Stimulated activated naive CD4-positive, alpha-beta T cell (primary cell): ENCODE results near the gene RMDN2.
A peak's percentile ranks its signal among the peaks of the same experiment; 100 is the strongest.

ENCODE experiments used
- DNase-seq, 6 experiments: peaks; one replicate each; lab custom pipeline; 2025; lab: John Stamatoyannopoulos, UW

RMDN2 gene

DNA sequence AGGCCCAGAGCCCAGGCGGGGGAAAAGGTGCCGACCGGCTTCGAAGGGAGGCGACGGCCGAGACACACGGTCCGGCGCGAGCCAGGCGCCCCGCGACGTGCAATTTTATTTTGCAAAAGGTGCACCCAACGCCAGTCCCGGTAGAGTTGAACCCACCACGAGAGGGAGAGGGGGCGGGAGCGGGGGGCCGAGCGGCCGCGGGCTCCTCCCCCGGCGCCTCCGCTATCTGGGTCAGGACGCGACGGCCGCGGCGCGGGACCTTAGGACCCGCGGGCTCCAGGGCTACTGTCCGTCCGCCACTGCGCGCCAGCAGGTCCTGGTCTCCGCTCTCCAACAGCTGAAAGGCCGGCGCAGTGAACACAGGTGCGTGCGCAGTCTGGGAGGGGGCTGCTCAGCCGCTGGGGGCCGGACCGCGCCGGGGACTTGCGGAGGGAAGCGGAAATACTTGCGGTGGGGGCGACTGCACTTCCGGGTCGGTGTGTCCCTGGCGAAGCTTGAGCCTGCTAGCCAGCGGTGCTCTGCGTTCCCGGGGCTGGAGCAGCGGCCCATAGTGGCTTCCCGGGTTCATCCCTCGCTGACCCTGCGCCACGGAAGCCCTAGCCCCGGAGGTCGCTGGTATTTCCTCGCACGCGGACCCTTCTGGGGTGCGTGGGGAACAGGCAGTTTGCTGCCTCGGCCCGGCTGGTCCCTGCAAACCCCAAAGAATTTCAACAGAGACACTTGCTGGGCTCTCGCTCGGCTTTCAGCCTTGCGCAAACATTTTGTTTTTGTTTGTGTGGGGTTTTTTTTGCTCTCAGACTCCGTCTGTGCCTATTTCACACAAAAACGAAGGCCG, at the start of gene RMDN2:
Gene RMDN2 (plus strand): TSS at position 225 of the 835 bp plus-strand sequence. CDS start 3,991 bp downstream, outside the sequence.
- DNase-seq = peak; percentile 46 to 75 (median 66)

GRCh38 chr2:37875403-37875906, 49.6 kb upstream of the RMDN2 start:
- DNase-seq = no peak

DNA sequence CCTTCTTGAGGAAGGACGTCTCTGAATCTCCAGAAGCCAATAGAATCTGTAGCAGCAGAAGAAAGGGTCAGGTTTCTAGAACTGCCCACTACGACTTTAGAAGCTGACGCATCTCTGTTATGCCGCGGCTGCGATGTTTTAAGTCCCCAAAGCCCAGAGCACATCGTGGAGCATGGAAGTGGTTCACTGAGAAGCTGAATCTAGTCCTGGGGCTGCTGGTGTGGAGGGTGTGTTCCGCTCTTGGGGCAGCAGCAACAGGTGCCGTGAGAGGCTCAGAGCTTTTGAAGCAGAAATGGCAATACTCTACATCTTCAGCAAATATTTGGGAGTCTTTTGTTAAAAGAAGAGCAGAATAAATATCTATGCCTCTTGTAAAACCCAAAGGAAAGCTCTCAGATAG, 48.9 kb upstream of the RMDN2 start:
- no peak for DNase-seq

GRCh38 chr2:37877457-37878315, 47.4 kb upstream of the RMDN2 start:
- DNase-seq = peak in 2 of 6 experiments; percentile 47 to 56

- DNase-seq = no peak
Observed at GRCh38 chr2:37878536-37878935, 46.6 kb upstream of the RMDN2 start.

DNA sequence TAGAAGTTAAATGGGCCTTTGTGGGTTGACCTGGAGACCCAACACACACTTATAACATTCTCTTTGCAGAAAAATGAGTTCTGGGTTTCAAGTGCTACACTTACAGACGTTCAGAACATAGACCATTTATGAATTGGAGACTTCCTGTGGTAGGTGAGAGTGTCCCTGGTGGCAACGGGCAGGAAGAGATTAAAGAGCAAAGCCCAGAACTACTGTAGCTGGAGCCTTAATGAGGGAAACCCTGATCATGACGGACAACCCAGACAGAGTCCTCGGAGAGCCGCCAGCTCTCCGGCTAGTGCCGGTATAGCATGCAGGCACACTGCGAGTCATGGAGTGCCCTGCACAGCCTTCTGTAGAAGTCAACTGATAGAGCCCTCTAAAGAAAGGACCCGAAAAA, 44.5 kb upstream of the RMDN2 start:
- DNase-seq = no peak

GRCh38 chr2:37881397-37881796, 43.7 kb upstream of the RMDN2 start:
- DNase-seq = no peak

DNA sequence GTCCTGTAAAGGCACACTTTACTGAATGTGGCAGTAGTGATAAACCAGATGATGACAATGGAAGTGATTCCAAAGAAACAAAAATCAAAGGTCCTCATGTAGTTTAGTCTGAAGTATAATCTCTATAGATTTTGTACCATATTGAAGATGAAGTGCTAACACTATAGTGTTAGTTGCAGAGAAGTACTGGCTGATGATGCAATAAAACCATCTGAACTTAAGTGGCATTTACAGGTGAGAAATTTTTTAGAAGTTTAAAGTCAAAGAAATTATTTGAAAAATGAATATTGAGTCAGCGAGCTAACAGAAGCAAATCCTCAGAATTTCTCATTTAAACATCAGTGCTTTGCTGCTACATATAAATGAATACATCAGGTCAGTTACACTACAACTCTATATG, 43.1 kb upstream of the RMDN2 start:
- DNase-seq = no peak

GRCh38 chr2:37883518-37883917, 41.6 kb upstream of the RMDN2 start:
- no peak for DNase-seq

- DNase-seq = no peak
Observed at GRCh38 chr2:37885329-37885993, 39.6 kb upstream of the RMDN2 start.

GRCh38 chr2:37886745-37887144, 38.3 kb upstream of the RMDN2 start:
- no peak for DNase-seq

DNA sequence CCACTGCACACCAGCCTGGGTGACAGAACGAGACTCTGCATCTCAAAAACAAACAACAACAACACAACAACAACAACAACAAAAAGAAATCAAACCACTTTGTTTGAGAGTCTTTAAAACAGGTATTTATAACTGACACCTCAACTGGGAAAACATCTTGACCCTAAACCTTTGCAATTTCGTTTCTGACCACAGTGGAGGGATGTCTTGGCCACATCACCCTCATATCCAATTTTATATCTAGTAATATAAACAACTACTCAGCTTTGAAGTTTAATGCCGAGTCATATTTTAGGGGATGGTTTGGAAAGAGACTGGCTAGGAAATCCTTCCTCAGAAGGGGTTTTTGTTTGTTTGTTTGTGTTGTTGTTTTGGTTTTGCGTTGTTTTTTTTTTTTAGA, 37.8 kb upstream of the RMDN2 start:
- no peak for DNase-seq

GRCh38 chr2:37890893-37891495, 34.1 kb upstream of the RMDN2 start:
- peak; percentile 3 to 52 (median 31) for DNase-seq

DNA sequence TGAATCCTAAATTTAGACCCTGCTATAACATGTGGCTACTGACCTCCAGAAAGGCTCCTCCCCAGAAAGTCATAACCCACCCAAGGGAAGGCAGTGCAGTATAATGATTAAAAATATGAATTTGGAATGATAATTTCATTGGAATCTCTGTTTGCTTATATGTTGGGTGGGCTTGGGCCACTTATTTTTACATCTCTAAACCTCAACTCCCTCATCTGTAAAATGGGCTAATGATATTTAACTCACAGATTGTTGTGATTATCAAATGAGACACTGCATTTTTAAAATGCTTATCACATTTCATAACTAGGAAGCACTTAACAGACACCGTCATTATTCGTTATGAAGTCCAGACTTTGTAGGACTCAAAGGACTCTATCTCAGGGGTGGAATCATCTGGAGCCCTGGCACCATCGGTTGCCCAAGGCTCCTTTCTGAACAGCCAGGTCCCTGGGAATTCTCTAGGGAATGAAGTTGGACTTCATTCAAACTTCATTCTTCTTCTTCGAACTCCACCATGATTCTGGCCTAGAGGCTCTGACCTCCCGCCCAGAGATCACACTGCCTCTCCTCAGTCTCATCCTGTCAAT, 33.1 kb upstream of the RMDN2 start:
- DNase-seq = no peak

GRCh38 chr2:37892436-37893114, 32.5 kb upstream of the RMDN2 start:
- DNase-seq = peak in 3 of 6 experiments; percentile 28 to 40 (median 37)

GRCh38 chr2:37893327-37893726, 31.8 kb upstream of the RMDN2 start:
- no peak for DNase-seq

DNA sequence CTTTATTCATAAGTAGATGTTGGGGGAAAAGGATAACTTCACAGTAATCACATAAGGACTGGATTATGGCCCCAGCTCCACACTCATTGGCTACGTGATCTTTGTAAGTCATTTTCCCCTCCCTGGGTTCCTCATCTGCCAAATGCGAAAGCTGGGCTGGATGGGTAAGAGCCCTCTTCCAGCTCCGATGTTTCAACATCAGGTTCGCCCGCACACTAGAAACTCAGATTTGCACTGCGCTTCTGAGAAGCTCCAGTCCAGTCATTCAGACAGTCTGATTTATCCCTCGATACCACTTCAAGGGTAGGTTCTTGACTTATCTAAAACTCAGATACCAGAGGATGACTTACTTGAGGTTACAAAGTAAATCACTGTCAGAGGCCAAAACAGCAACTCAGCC, 31.0 kb upstream of the RMDN2 start:
- DNase-seq = no peak

- DNase-seq = no peak
Observed at GRCh38 chr2:37894601-37895000, 30.5 kb upstream of the RMDN2 start.

GRCh38 chr2:37895140-37895539, 29.9 kb upstream of the RMDN2 start:
- no peak for DNase-seq

- no peak for DNase-seq
Observed at GRCh38 chr2:37896319-37896718, 28.8 kb upstream of the RMDN2 start.

- no peak for DNase-seq
Observed at GRCh38 chr2:37897511-37897910, 27.6 kb upstream of the RMDN2 start.
